Measurements from ENCODE around the gene NRGN. TPM values are rescaled to one million over a fixed set of nuclear protein-coding genes. Genes with fewer than 3 reads are reported as not detected.

Gene NRGN
- total RNA-seq, 2 donors from 2014 or later = 7.3 to 17.5 TPM

GRCh38 chr11:124745835-124746620, 6.3 kb downstream of the NRGN start:
- Histone ChIP-seq H3K27me3 (replicated peaks; ENCODE audit: insufficient read depth) (no peaks in the 10 kb centered on the region), H3K27ac (no peak overlapping the region), H3K4me3 (peak overlapping the region; percentile 60), H3K4me1 (ENCODE audit: control insufficient read depth in 1 of 2, low read depth in 2 of 2) (peaks cover 0 to 14% of the 10 kb centered on the region in 2 donors), H3K9me3 (no peaks in the 10 kb centered on the region), H3K36me3 (no peaks in the 10 kb centered on the region)
- ATAC-seq (ENCODE audit: insufficient number of reproducible peaks, low FRiP score, low read depth) (no peak), DNase-seq (ENCODE audit: low spot score) (no peak)
- no peak for TF ChIP-seq CTCF (IDR thresholded peaks at IDR 0.05)

GRCh38 chr11:124746621-124747243, 7.0 kb downstream of the NRGN start:
- ATAC-seq (ENCODE audit: insufficient number of reproducible peaks, low FRiP score, low read depth) = no peak
- H3K4me3 ChIP-seq = peak overlapping the region; percentile 60
- DNase-seq (ENCODE audit: low spot score) = no peak

GRCh38 chr11:124747406-124748099, 7.8 kb downstream of the NRGN start:
- no peaks in the 10 kb centered on the region for H3K27me3 ChIP-seq (replicated peaks; ENCODE audit: insufficient read depth)

More at GRCh38 chr11:124746621-124747243, 7.0 kb downstream of the NRGN start:
- Histone ChIP-seq H3K9me3 (no peaks in the 10 kb centered on the region), H3K27me3 (replicated peaks; ENCODE audit: insufficient read depth) (no peaks in the 10 kb centered on the region), H3K27ac (no peak overlapping the region), H3K36me3 (no peaks in the 10 kb centered on the region), H3K4me1 (ENCODE audit: control insufficient read depth in 1 of 2, low read depth in 2 of 2) (peaks cover 0 to 14% of the 10 kb centered on the region in 2 donors)
- no peak for TF ChIP-seq CTCF (IDR thresholded peaks at IDR 0.05)

GRCh38 chr11:124748100-124748418, 8.3 kb downstream of the NRGN start:
- Histone ChIP-seq H3K27ac (no peak overlapping the region), H3K4me3 (no peak overlapping the region), H3K4me1 (ENCODE audit: control insufficient read depth in 1 of 2, low read depth in 2 of 2) (peaks cover 0 to 14% of the 10 kb centered on the region in 2 donors), H3K9me3 (no peaks in the 10 kb centered on the region), H3K36me3 (no peaks in the 10 kb centered on the region), H3K27me3 (replicated peaks; ENCODE audit: insufficient read depth) (no peaks in the 10 kb centered on the region)
- no peak for ATAC-seq (ENCODE audit: insufficient number of reproducible peaks, low FRiP score, low read depth)
- DNase-seq (ENCODE audit: low spot score) = no peak
- TF ChIP-seq CTCF (IDR thresholded peaks at IDR 0.05) = no peak

More at GRCh38 chr11:124747406-124748099, 7.8 kb downstream of the NRGN start:
- Histone ChIP-seq H3K4me1 (ENCODE audit: control insufficient read depth in 1 of 2, low read depth in 2 of 2) (peaks cover 0 to 14% of the 10 kb centered on the region in 2 donors), H3K9me3 (no peaks in the 10 kb centered on the region), H3K4me3 (no peak overlapping the region), H3K27ac (no peak overlapping the region), H3K36me3 (no peaks in the 10 kb centered on the region)
- TF ChIP-seq CTCF (IDR thresholded peaks at IDR 0.05) = no peak
- ATAC-seq (ENCODE audit: insufficient number of reproducible peaks, low FRiP score, low read depth) (no peak), DNase-seq (ENCODE audit: low spot score) (no peak)
